ENCODE measurements around the gene SMIM44. TPM values are rescaled to one million over a fixed set of nuclear protein-coding genes. Genes with fewer than 3 reads are reported as not detected.

Gene SMIM44
- total RNA-seq, 1 experiment from 2014 or later, result not detected

DNA sequence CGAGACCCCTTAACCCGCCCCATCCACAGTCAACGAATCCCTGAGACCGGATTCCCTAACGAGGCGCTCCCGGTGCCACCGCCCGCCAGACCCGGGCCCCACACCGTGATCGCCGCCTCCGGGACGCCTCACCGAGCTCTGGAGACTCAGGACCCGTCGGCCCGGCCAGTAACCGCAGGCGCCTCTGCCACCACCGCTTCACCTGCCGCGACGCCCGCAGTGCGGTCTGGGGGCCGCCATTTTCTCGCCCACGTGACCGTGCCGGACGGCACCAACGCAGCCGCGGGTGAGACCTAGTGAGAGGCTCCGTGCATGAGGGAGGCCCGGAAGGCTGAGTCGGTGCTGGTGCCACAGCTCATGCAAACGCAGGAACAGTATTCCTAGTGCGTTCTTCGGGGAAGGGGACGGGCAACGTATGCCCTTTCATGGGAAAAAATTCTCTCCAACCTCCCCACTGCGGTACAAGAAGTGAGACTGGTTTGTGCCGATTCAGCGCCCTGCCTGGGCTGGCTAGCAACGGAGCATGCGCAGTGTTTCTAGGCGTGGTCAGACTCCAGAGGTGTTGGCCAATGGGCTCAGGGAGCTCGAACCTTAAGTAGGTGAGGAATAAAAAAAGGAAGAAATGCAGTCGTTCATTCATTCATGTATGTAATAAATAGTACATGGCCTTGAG lies 17.3 kb upstream of the SMIM44 start, which contains the start of gene DOHH:
TSS of gene DOHH (minus strand) at position 246 of the 673 bp plus-strand sequence. CDS start 3,860 bp downstream, outside the sequence.
- TF ChIP-seq, protein P1, sequence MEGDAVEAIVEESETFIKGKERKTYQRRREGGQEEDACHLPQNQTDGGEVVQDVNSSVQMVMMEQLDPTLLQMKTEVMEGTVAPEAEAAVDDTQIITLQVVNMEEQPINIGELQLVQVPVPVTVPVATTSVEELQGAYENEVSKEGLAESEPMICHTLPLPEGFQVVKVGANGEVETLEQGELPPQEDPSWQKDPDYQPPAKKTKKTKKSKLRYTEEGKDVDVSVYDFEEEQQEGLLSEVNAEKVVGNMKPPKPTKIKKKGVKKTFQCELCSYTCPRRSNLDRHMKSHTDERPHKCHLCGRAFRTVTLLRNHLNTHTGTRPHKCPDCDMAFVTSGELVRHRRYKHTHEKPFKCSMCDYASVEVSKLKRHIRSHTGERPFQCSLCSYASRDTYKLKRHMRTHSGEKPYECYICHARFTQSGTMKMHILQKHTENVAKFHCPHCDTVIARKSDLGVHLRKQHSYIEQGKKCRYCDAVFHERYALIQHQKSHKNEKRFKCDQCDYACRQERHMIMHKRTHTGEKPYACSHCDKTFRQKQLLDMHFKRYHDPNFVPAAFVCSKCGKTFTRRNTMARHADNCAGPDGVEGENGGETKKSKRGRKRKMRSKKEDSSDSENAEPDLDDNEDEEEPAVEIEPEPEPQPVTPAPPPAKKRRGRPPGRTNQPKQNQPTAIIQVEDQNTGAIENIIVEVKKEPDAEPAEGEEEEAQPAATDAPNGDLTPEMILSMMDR (conservative IDR thresholded peaks at IDR 0.05), result no peak
- H4K20me1 ChIP-seq (ENCODE audit: control insufficient read depth, insufficient read depth, insufficient read length), result no peaks in the 10 kb centered on the region
- peak within 1 kb of the TSS; percentile 67 for H3K56ac ChIP-seq (ENCODE audit: insufficient read length, low read depth, low read length)
- peak within 1 kb of the TSS; percentile 52 for H3K27ac ChIP-seq (ENCODE audit: insufficient read length, low read depth, low read length)
- no peaks in the 10 kb centered on the region for H3K27me3 Mint-ChIP-seq (ENCODE audit: low read depth)
- H3K79me1 ChIP-seq (ENCODE audit: insufficient read depth, low read depth, low read length, poor library complexity, severe bottlenecking), result no peaks in the 10 kb centered on the region
- H2BK12ac ChIP-seq (ENCODE audit: insufficient read length, low read depth, low read length), result peak within 1 kb of the TSS; percentile 84
- H3K36me3 Mint-ChIP-seq (ENCODE audit: insufficient read depth in 1 of 3, low read depth in 3 of 3), result peaks cover 12 to 24% (median 22%) of the 10 kb centered on the region in 3 experiments; a peak in 6 of 7 replicates
- H3K23me2 ChIP-seq (ENCODE audit: insufficient read length, low read depth, low read length, poor library complexity, severe bottlenecking), result peaks cover 6% of the 10 kb centered on the region
- peak within 1 kb of the TSS; percentile 89 for H4K5ac ChIP-seq (ENCODE audit: insufficient read length, low read depth, low read length)
- H3K4me1 Mint-ChIP-seq, result peaks cover 12 to 19% of the 10 kb centered on the region in 2 experiments
- H3K9ac ChIP-seq (ENCODE audit: extremely low read depth, insufficient read length, low read length), result peak within 1 kb of the TSS; percentile 96
- H4K91ac ChIP-seq (ENCODE audit: insufficient read length, low read depth, low read length), result no peak within 1 kb of the TSS
- WGBS (ENCODE audit: extremely low coverage, insufficient read length, low lambda C conversion rate), result no CpG with 5 or more reads among the region's 52 CpGs
- peak within 1 kb of the TSS; percentile 99 for H3K27ac Mint-ChIP-seq
- H3K4me3 Mint-ChIP-seq, result peak within 1 kb of the TSS; percentile 91 to 95
- H3K4ac ChIP-seq (ENCODE audit: low read depth, low read length), result no peak within 1 kb of the TSS
- H2AK5ac ChIP-seq (ENCODE audit: insufficient read length, low read length), result no peak within 1 kb of the TSS
- peak within 1 kb of the TSS; percentile 95 for H3K4me2 ChIP-seq (ENCODE audit: insufficient read depth, insufficient read length, low read length)
- peak within 1 kb of the TSS; percentile 97 for H3K18ac ChIP-seq (ENCODE audit: insufficient read length, low read depth, low read length)
- H2BK15ac ChIP-seq (ENCODE audit: low read depth, low read length), result no peak within 1 kb of the TSS
- no peak within 1 kb of the TSS for H2BK20ac ChIP-seq (ENCODE audit: low read depth, low read length, poor library complexity, severe bottlenecking)
- no peaks in the 10 kb centered on the region for H3K4me1 ChIP-seq (ENCODE audit: insufficient read depth, low read length)
- H3K14ac ChIP-seq (ENCODE audit: insufficient read depth, low read length), result peak within 1 kb of the TSS; percentile 97
- peaks cover 10% of the 10 kb centered on the region for H3K79me2 ChIP-seq (ENCODE audit: insufficient read depth, low read length)
- peak; percentile 97 for DNase-seq
- no peaks in the 10 kb centered on the region for H3K27me3 ChIP-seq (ENCODE audit: insufficient read depth, low read length)
- no peaks in the 10 kb centered on the region for H3K9me3 ChIP-seq (ENCODE audit: control insufficient read depth, low read depth, low read length)
- no peaks in the 10 kb centered on the region; a peak in 1 of 5 replicates for H3K9me3 Mint-ChIP-seq
- H2BK5ac ChIP-seq (ENCODE audit: insufficient read length, low read length), result peak within 1 kb of the TSS; percentile 96
- peak within 1 kb of the TSS; percentile 88 for H4K8ac ChIP-seq (replicated peaks; ENCODE audit: insufficient read length, low read depth, low read length)
- no peak within 1 kb of the TSS for H3K23ac ChIP-seq (ENCODE audit: insufficient read length, low read depth, low read length)
- no peak within 1 kb of the TSS for H2AFZ ChIP-seq (ENCODE audit: low read length)
- no peak within 1 kb of the TSS for H3T11ph ChIP-seq (ENCODE audit: low read length)
- no peak within 1 kb of the TSS for H2BK120ac ChIP-seq (ENCODE audit: low read depth, low read length, poor library complexity, severe bottlenecking)
